IPS DF 19.7 (cell line): Measurements from ENCODE around the gene NR4A1.

ENCODE experiments used
- DNase-seq: peaks from one replicate; pipeline ENCODE4 v3.0.0-alpha.2; 2013; ENCODE audit warnings: low read depth, low spot score

The NR4A1 gene

DNA sequence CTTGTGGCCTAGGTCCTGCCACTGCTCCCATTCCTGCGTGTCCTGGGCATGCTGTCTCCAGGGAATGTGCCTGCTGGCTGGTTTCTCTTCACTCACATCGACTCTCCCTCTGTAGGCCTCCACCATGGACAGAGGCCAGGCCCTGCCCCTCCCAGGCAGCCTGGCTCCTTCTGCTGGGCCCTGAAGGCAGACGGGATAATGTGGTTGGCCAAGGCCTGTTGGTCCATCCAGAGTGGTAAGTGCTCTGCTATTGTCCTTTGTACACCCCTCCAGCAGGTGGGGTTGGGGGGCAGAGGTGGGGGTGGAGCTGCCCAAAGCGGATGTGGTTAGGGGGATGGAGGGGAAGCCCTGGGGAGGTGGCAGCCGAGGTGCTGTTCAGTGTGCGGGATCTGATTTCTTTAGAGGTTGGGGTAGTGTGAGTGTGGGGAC lies 9.5 kb upstream of the NR4A1 start:
- no peak for DNase-seq

- DNase-seq = no peak
Measured at GRCh38 chr12:52042706-52043385, 8.4 kb upstream of the NR4A1 start.

- DNase-seq = no peak
Measured at GRCh38 chr12:52043386-52044212, 7.6 kb upstream of the NR4A1 start.

- DNase-seq = no peak
Measured at GRCh38 chr12:52044292-52044983, 6.8 kb upstream of the NR4A1 start.

GRCh38 chr12:52045794-52046199 lies 5.4 kb upstream of the NR4A1 start:
- DNase-seq = no peak

DNA sequence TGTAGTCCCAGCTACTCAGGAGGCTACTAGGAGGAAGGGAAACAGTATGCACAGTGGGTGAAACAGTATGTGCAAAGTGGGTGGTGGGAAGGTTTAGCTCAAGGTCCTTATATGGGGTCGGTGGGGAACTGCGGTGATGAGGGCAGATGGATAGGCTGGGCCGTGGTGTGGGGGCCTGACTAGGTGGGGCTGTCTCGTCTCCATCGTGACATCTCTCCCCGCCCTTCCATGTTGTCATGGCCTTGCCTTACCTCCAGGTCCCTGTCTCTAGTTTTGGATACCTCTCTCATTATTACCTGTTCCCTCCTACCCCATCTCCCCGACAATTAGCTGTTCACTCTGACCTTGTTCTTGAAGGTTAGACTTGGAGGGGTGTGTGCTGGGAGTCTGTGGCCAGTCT lies 4.4 kb upstream of the NR4A1 start:
- no peak for DNase-seq

DNA sequence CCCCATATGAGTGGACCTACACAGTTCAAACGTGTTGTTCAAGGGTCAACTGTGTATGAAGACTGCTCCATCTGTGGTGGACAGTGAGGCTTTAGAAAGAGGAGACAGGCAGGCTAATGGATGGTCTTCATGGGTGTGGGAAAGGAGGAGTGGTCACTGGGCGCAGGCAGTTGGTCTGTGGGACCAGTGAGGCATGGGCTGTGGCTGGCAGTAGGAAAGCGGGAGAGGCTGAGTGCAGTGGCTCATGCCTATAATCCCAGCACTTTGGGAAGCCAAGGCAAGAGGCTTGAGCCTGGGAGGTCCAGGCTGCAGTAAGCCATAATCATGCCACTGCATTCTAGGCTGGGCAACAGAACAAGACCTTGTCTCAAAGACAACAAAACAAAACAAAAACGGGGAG lies 2.0 kb upstream of the NR4A1 start:
- no peak for DNase-seq

GRCh38 chr12:52049688-52050087 lies 1.6 kb upstream of the NR4A1 start:
- DNase-seq = no peak

DNA sequence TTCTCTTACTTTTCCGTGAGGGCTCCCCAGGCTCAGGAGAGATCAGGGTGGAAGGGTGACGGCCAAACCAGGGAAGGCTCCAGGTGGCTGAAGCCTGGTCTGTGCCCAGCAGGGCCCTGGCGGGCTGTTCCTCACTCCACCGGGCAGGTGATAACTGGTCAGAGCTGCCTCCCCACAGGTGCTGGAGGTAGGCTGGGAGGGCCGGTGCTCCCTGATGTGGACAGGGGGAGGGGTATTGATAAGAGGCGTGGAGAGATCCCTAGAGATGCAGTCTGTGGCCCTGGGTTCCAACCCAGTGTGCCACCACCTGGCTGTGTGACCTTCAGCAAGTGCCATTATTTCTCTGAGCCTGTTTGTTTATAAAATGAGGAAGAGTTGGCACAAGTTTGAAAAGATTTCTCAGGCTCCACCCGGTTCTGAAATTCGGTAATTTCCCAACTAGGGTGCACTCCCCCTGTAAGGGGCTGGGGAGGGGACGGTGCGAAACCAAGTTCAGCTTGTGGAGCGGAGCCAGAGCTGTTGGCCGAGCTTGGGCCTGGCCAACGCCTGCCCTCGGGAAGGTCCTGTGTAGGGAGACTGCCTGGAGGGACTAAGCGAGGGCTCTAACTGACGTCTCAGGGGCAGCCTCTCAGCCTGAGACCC lies 1.0 kb upstream of the NR4A1 start:
- DNase-seq = no peak

DNA sequence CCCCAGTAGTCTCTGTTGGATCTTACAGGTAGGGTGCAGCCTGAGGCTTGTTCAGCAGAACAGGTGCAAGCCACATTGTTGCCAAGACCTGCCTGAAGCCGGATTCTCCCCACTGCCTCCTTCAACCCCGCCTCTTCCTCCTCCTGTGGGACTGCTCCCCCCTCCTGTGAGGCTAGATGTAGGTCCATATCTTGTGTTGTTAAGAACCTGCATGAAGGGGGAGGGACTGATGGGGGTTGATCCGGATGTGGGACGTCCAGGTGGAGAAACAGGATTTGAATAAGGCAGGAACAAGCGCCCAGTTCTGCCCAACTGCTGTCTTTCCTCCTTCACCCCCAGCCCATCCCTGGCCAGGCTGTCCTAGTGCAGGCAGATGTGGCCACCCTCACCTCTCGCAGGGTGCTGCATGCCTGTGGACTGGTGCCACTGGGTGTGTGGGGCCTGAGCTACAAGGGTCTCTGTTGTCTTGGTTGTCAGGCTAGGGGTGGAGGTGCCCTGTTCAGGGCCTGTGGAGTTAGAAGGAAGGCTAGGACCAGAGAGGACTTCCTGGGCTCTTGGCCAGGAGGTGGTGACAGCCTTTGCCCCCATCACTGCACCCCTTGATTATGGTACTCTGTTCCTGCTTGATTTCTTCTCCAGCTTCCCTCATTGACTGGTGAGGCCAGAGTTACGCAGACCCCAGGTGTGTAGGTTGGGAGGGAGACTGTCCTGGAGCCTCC lies 1.4 kb downstream of the NR4A1 start:
- no peak for DNase-seq

GRCh38 chr12:52053536-52054209 lies 2.4 kb downstream of the NR4A1 start:
- no peak for DNase-seq

DNA sequence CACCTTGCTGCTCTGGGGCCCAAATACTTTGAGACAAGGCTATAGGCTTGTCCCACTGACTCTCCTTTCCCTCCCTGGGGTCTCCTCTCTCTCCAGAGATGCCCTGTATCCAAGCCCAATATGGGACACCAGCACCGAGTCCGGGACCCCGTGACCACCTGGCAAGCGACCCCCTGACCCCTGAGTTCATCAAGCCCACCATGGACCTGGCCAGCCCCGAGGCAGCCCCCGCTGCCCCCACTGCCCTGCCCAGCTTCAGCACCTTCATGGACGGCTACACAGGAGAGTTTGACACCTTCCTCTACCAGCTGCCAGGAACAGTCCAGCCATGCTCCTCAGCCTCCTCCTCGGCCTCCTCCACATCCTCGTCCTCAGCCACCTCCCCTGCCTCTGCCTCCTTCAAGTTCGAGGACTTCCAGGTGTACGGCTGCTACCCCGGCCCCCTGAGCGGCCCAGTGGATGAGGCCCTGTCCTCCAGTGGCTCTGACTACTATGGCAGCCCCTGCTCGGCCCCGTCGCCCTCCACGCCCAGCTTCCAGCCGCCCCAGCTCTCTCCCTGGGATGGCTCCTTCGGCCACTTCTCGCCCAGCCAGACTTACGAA lies 3.1 kb downstream of the NR4A1 start:
- no peak for DNase-seq

DNA sequence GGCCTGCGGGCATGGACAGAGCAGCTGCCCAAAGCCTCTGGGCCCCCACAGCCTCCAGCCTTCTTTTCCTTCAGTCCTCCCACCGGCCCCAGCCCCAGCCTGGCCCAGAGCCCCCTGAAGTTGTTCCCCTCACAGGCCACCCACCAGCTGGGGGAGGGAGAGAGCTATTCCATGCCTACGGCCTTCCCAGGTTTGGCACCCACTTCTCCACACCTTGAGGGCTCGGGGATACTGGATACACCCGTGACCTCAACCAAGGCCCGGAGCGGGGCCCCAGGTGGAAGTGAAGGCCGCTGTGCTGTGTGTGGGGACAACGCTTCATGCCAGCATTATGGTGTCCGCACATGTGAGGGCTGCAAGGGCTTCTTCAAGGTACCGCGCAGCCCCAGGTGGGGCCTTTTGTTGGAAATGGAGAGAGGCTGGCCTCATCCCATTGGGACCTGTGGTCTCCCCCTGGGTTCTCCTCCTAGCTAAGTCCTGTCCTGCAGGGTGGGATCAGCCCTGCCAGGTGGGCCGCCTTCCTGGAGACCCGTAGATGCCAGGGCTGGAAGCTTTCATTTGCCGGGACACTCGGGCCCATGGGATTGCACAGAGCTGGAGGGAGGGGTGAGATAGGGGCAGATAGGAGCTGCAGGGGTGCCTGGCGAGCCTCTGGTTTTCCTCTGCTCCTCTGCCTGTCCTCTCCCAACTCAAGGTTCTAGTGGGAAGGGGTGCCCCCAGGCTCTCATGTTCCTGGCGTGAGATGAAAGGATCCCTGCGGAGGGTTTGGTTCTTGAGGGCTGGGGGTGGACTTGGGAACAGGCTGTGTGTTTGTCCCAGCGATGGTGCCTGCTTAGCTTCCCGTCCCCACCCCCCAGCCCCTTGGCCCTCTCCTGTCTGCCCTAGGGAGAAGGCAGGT lies 3.8 kb downstream of the NR4A1 start:
- no peak for DNase-seq

- DNase-seq = no peak
Measured at GRCh38 chr12:52055731-52056711, 4.8 kb downstream of the NR4A1 start.

GRCh38 chr12:52056801-52057637 lies 5.8 kb downstream of the NR4A1 start:
- DNase-seq = no peak

DNA sequence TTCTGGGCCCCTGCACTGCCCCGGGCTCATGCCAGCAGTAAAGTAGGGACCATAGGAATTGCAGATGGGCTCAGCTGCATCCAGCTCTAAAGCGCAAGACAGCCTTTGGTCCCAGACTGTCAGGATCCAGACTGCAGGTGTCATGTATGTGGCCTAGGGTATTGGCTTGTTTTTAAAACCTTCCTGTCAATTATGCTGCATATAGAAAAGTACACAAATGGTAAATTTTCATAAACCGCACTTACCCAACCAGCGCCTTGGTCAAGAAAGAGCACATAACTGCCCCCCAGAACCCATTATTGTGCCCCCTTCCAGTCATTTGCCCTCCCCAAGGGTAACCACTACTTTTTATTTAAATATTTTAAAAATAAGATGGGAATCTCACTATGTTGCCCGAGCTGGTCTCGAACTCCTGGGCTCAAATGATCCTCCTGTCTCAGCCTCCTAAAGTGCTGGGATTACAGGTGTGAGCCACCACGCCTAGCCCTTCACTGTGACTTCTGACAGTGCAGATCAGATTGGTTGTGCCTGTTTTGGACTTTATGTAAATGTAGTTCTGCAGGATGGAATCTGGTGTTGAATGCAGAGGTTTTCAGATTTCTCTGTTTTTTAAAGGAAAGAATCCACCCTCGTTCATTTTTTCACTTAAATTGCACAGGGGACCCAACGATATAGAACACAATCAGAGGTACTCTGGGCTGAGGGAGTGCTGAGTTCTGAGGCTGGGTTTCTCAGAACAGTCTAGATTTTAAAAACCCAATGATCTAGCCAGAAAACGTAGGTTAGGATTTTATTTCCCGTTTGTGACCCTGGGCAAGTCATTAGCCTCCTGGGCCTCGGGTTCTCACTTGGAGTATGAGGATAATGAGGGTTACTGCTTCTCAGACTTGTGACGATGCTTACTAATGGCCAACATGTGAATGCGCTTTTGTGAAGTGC lies 6.7 kb downstream of the NR4A1 start:
- no peak for DNase-seq
